Heart left ventricle (tissue), 16 donors: ENCODE measurements around the gene MRE11. TPM values are rescaled to one million over a fixed set of nuclear protein-coding genes. Genes with fewer than 3 reads are reported as not detected.

Experiments used
- ATAC-seq, 4 donors: fragments of 200-7000 bp; cut with Tn5 transposase; one replicate each; pipeline ENCODE4 v1.9.1; 2020 to 2022; ENCODE audit warnings: moderate library complexity in 4 of 4, mild to moderate bottlenecking in 3 of 4, moderate number of reproducible peaks in 1 of 4
- DNase-seq, 5 donors: peaks; one replicate each; pipeline ENCODE4 v3.0.0-alpha.2; 2020
- H3K27ac ChIP-seq, 12 donors: fragments of 200-600 bp; sonication (generic) in 4 of 12; one replicate each; pipeline versions ENCODE4 v1.5.0 to v1.8.0; 2016 to 2022; ENCODE audit warnings: mild to moderate bottlenecking in 2 of 12
- H3K27me3 ChIP-seq, 9 donors: fragments of 200-600 bp; sonication (generic) in 2 of 9; one replicate each; pipeline versions ENCODE4 v1.5.1 to v1.8.0; 2016 to 2022; ENCODE audit warnings: mild to moderate bottlenecking in 3 of 9
- H3K36me3 ChIP-seq, 9 donors: fragments of 200-600 bp; sonication (generic) in 2 of 9; one replicate each; pipeline versions ENCODE4 v1.5.0 to v1.8.0; 2018 to 2022; ENCODE audit warnings: mild to moderate bottlenecking in 2 of 9
- H3K4me1 ChIP-seq, 12 donors: fragments of 200-600 bp; sonication (generic) in 4 of 12; one replicate each; pipeline versions ENCODE4 v1.5.0 to v1.8.0; 2016 to 2022; ENCODE audit warnings: mild to moderate bottlenecking in 3 of 12
- H3K4me3 ChIP-seq, 12 donors: fragments of 200-600 bp; sonication (generic) in 4 of 12; one replicate each; pipeline versions ENCODE4 v1.5.0 to v1.8.0; 2017 to 2022; ENCODE audit warnings: mild to moderate bottlenecking in 9 of 12, moderate library complexity in 4 of 12
- H3K9me3 ChIP-seq, 12 donors: fragments of 200-600 bp; sonication (generic) in 4 of 12; one replicate each; pipeline versions ENCODE4 v1.5.0 to v1.8.0; 2016 to 2022; ENCODE audit warnings: mild to moderate bottlenecking in 1 of 12
- CTCF ChIP-seq, 12 donors: fragments of 200-600 bp; sonication (generic) in 4 of 12; IDR thresholded peaks; one replicate each; pipeline versions ENCODE4 v1.5.0 to v1.8.0; 2018 to 2022; ENCODE audit warnings: antibody characterized with exemption in 12 of 12, mild to moderate bottlenecking in 5 of 12
- POLR2A ChIP-seq, 2 donors: fragments of 450-650 bp; IDR thresholded peaks; one replicate each; pipeline ENCODE4 v1.6.1; 2017; ENCODE audit warnings: antibody characterized with exemption in 2 of 2, mild to moderate bottlenecking in 2 of 2, moderate library complexity in 2 of 2
- WGBS, 4 donors: extraction: QIAGEN DNeasy Blood & Tissue Kit in 2 of 4; methylation state at CpG; one replicate each; pipeline versions ENCODE4 v1.1.5 to v1.1.7; 2013 to 2018; 5-methylcytosine and 5-hydroxymethylcytosine counted together
- intact Hi-C, 10 donors: fragments of 100-400 bp; cut with DNase I; formaldehyde crosslinking; loops; one replicate each; pipeline versions ENCODE4 v1.11.1 to v1.14.2; 2022
- polyA plus RNA-seq, 2 donors: library from polyadenylated mRNA; stranded (reverse); fragments of 200-250 nt; gene quantifications; one replicate each; pipeline ENCODE4 v1.2.3, GENCODE V29; 2013
- total RNA-seq, 9 donors: library from RNA; depleted of rRNA in 2 of 9; stranded (reverse); fragments of >200 nt in 2 of 9; fragmentation: NEBNext Ultra II Directional in 3 of 9; extraction: Animal tissue kit (Norgen Biotek cat#: 25700) in 3 of 9; gene quantifications; one replicate each; pipeline versions ENCODE4 v1.1.0 to v1.2.4, GENCODE V29; 2016 to 2023
- donor health status: ischemic (EF 13 %, LVEDD 7.1; RV severe dilation, severe dysfunction).
- donor health status: healthy with polysubstance abuse.
- donor health status: DM: no; HTN: yes; CAD: no.
- donor health status: DM: no; HTN: no; CAD: no.
- donor health status: ischemic (EF 25% LVEDD 6.9; RV normal size, moderate dysfunction).
- donor health status: ischemic (EF 25% LVEDD 5.7; RV mildly dilated, moderate dysfunction).
- donor health status: healthy.
- donor health status: DM: yes; HTN: yes; CAD: no.
- donor health status: ischemic (EF 35%, LVEDD 5.7; RV mildly dilated, moderate dysfunction).
- donor health status: nonischemic (EF 11% LVEDD 7.7; RV severe dilation, severe dysfunction).
- donor health status: DM: yes; HTN: yes; CAD: no.
- donor health status: PGD.
- donor health status: ischemic (EF 29% LVEDD 5.4; RV normal size, mild dysfunction).
- donor health status: nonischemic (EF 23%, LVEDD 6.1; RV moderate dilation, normal function).

MRE11 gene
- total and polyA plus RNA-seq, 11 donors = 1.9 to 12.3 (median 7.9) TPM

GRCh38 chr11:94504689-94505293, 11.1 kb upstream of the MRE11 start:
- TF ChIP-seq CTCF (IDR thresholded peaks at IDR 0.05) (peak; percentile 50 to 80 (median 72)), POLR2A (IDR thresholded peaks at IDR 0.05) (no peak)
- Histone ChIP-seq H3K4me1 (no peaks in the 10 kb centered on the region), H3K4me3 (no peak overlapping the region), H3K27me3 (no peaks in the 10 kb centered on the region), H3K36me3 (peaks cover 0 to 35% (median 22%) of the 10 kb centered on the region in 9 donors), H3K9me3 (no peaks in the 10 kb centered on the region), H3K27ac (no peak overlapping the region)
- ATAC-seq (no peak), DNase-seq (no peak)
- intact Hi-C loops = loop anchor here in 8 of 10 donors (2.0 to 10.0 kb wide), 6 partner anchors 330 to 1270 kb away; no protein-coding TSS in a partner anchor
- WGBS, 4 donors = 18 to 29% (median 24%) methylated on average over 3 of the region's 3 CpGs

- WGBS, 4 donors = 73 to 80% (median 76%) methylated on average over 2 of the region's 2 CpGs
- H3K4me3 ChIP-seq = no peak overlapping the region
- peaks cover 0 to 68% (median 55%) of the 10 kb centered on the region in 9 donors for H3K36me3 ChIP-seq
- no peaks in the 10 kb centered on the region for H3K9me3 ChIP-seq
- H3K27me3 ChIP-seq = no peaks in the 10 kb centered on the region
- no peaks in the 10 kb centered on the region for H3K4me1 ChIP-seq
- ATAC-seq (no peak), DNase-seq (no peak)
- no peak overlapping the region for H3K27ac ChIP-seq
- TF ChIP-seq POLR2A (IDR thresholded peaks at IDR 0.05) = no peak
- no peak for TF ChIP-seq CTCF (IDR thresholded peaks at IDR 0.05)
- intact Hi-C loops = loop anchor here in 6 of 10 donors (5.0 to 10.0 kb wide), 5 partner anchors 327 to 1267 kb away; no protein-coding TSS in a partner anchor
Measured at GRCh38 chr11:94501522-94501921, 7.9 kb upstream of the MRE11 start.

GRCh38 chr11:94500181-94500580, 6.5 kb upstream of the MRE11 start:
- intact Hi-C loops = loop anchor here in 6 of 10 donors (5.0 to 10.0 kb wide), 5 partner anchors 325 to 1265 kb away; no protein-coding TSS in a partner anchor
- H3K36me3 ChIP-seq = peaks cover 0 to 70% (median 58%) of the 10 kb centered on the region in 9 donors

More at GRCh38 chr11:94500181-94500580, 6.5 kb upstream of the MRE11 start:
- no peaks in the 10 kb centered on the region for H3K9me3 ChIP-seq
- H3K27me3 ChIP-seq = no peaks in the 10 kb centered on the region
- H3K4me1 ChIP-seq = peaks cover 0 to 7% (median 2%) of the 10 kb centered on the region in 12 donors
- H3K4me3 ChIP-seq = no peak overlapping the region
- H3K27ac ChIP-seq = no peak overlapping the region
- TF ChIP-seq POLR2A (IDR thresholded peaks at IDR 0.05) = no peak
- no peak for TF ChIP-seq CTCF (IDR thresholded peaks at IDR 0.05)
- 86 to 95% (median 92%) methylated on average over 2 of the region's 2 CpGs for WGBS, 4 donors
- DNase-seq (no peak), ATAC-seq (no peak)
